Limb (tissue), 2 donors: ENCODE measurements around the gene SHC1.
A peak's percentile ranks its signal among the peaks of the same experiment; 100 is the strongest.

Source experiments
- DNase-seq, 2 donors: peaks; one replicate each; pipeline ENCODE4 v3.0.0-alpha.2; 2016; ENCODE audit errors: extremely low spot score in 2 of 2

Gene SHC1

GRCh38 chr1:154958681-154959425 lies 11.7 kb downstream of the SHC1 start:
- DNase-seq: peak in 1 of 2 donors; percentile 30

DNA sequence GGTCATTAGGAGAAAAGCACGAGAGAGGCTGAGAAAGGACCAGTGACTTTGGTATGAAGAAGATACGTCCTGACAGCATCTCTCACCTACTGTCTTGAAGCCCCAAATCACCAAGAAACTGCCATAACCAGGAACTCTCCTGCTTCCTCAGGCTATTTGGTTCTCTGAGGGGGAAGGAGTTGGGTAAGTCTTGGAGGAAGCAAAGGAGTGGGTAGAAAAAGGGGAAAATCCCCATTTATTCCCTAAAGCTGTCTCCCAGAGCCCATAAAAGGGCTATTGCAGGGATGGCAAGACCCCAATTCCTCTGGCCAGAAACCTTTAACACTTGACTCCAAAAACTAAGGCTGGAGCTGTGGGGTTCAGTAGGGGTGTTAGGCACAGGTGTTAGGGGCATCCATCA lies 12.5 kb downstream of the SHC1 start:
- no peak for DNase-seq

GRCh38 chr1:154957091-154957657 lies 13.4 kb downstream of the SHC1 start:
- DNase-seq: no peak

DNA sequence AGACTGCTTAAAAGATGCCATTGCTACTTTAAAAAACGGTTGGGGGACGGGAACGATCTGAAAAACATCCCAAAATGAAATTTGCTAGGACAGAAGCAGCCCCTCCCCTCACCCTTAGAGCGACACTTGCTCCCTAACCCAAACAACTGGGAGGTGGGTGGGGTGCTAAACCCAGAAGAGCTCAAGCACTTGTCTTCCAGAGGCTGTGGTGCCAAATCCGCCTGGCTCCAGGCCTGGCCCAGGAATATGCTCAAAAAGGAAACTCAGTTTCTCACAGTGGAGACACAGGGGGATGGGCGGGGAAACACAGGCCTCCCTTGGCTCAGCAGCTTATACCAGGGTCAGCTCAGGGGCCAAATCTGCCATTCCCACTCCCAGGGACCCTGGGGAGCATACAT lies 14.0 kb downstream of the SHC1 start:
- peak in 1 of 2 donors; percentile 51 for DNase-seq

- DNase-seq: peak; percentile 88 to 94
Observed at GRCh38 chr1:154955718-154956543, 14.6 kb downstream of the SHC1 start, which contains the start of gene PBXIP1. Gene PBXIP1, minus strand, starts transcription at chr1:154956099. Its CDS starts 2,378 bp downstream, at chr1:154953721.

GRCh38 chr1:154955039-154955717 lies 15.4 kb downstream of the SHC1 start:
- peak; percentile 61 to 73 for DNase-seq

DNA sequence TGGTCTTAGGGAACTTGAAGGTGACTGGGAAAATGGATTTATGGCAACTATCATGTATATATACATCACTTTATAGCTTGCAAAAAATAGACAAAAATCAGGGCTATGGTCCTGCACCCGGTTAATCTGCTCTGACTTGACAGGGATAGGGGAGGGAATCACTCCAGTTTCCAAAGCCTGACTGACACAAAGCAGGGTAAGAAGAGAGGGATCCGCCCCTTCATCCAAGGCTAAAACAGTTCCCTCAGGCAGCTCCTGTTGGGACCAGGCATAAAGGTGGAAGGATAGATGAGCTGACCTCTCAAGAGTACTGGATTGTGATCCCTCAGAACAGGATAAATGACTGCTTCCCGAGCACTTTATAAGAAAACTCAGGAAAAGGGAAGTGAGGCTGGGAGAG lies 16.0 kb downstream of the SHC1 start:
- no peak for DNase-seq

DNA sequence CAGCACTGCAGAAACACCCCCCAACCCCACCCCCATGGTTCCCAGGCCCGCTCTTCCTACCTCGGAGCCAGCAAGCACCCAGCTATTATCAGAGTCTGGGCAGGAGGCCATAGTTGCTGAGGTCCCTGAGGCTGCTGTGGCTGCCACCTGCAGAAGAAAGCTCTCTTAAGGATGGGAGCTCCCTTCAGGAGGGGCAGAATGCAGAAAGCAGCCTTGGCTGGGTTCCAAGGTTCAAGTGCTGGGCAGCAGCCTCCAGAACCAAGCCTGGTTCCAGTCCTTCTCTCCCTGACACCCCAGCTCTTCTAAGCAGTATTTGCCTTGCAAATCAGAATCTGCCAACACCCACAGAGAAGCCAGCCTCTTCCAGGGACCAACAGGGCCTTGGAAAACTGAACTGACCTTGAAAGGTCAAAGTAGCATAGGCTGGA lies 16.9 kb downstream of the SHC1 start:
- no peak for DNase-seq

DNA sequence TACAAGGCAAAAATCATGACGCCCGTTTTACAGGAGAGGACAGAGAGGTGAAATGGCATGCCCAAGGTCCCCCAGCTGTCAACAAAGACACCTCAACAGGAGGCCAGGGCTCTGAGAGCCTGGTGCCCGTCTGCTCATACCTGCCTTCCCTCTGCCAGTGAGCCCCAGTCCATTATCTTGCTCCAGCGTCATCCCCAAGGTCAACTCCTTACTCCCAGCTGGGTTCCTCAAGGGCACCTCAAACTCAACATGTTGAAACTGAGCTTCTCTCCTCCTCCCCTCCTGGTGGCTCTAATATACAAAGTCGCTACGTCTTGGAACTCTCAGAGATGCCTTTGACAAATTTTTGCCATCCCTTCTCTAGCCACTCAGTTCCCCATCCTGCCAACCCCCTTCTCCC lies 17.9 kb downstream of the SHC1 start:
- DNase-seq: no peak

- no peak for DNase-seq
Observed at GRCh38 chr1:154951901-154952657, 18.5 kb downstream of the SHC1 start.

- DNase-seq: no peak
Observed at GRCh38 chr1:154948079-154948478, 22.5 kb downstream of the SHC1 start.

DNA sequence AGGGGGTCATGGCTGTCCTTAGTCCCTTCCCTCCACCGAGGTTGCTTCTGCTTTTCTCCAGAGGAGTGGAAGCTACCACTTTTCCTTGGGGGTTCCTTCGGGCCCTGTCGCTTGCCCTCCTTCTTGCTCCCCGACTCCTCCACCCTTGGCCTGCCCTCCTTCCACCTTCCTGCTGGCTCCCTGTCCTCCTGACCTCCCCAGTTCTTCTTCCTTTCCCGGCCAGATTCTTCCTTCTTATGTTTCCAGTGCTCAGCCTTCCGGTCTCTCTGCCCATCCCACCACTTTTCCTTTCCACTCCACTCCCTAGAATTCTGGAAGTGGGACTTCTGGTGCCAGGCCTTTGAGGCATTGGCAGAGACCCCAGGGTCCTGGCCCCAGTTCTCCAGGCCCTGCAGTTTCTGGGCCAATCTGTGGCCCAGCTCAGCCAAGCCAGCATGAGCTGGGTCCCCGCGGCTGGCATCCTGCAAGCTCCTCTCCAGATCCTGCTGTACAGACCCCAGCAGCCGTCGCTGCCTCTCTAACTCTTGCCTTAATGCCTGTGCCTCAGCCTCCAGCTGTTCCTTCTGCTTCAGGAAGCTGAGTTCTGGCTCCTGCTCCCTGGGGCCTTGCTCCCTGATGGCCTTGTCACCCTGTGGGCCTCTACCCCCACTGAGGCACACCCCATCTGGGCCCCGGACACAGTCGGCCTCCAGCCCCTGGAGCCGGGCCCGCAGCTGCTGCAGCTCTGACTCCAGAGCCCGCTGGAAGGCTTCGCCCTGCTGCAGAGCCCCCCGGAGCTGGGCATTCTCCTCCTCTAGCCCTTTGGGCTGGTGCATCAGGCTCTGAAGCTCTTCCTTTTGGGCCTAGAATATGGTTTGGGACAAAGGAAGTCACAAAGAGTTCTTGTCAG lies 24.3 kb downstream of the SHC1 start:
- no peak for DNase-seq

GRCh38 chr1:154945160-154945961 lies 25.2 kb downstream of the SHC1 start:
- DNase-seq: no peak

DNA sequence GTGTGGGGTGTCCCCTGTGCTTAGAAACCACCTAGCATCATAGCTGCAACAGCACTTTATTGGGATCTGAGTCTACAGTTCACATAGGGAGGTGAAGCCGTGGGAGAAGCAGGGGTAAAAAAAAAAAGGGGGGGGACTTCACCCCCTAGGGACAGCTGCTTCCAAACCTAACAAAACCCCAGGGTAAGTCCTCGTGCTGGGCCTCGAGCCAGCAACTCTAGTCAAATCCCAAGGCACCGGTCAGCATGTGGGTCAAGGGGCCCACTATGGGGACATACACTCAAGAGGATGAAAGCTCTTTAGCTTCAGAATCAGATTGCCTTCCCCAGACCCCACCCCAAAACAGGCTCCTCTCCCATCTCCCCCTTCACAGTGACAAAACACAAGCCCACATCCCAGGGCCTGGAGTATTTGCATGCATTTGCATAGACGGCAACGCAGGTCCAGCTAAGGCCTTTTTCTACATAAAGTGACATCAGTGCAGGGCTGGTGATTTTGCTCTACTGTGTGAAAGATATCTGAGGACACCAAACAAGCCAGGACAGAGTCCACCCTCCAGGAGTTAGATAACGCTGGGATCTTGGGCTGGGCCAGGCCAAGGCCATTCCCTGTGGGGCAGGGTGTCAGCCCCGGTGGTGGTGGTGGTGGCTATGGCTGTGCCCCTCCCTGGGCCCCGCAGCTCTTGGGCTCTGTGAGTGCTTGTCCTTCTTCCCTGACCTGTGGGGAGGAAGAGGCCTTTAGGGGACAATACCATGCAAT lies 26.0 kb downstream of the SHC1 start:
- DNase-seq: no peak

DNA sequence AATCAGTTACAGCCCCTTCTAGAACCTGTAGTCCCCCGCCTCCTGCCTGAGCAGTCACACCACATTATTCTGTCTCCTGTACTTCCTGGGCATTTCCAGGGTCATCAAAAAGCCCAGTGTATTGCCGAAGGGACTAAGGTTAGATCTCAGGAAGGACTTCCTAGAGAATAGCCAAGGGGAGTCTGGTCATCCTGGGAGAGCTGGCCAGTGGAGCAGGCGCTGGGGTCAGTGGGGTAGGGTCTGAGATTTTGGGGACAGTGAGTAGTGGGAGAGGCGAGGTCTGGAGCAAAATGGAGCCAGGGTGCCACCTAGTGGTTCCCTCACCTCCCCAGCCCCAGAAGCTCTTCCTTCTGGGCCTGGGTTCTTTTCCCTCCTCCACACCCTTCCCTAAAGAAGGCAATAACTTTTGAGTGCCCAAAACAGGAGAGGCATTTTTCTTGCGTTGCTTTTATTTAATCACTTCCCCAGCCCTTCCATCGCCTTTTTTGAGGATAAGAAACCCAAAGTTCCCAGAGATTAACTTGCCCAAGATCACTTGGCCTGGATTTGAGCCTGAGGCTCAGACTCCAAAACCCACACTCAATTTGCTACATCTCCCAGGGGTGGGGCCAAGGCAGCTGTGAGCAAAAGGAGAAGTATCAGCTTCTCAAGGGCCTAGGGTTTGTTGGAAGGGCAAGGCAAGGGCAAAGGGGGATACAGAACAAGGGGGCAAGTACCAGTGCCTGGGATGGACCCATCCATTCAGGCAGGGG lies 26.7 kb downstream of the SHC1 start:
- peak; percentile 48 to 71 for DNase-seq

GRCh38 chr1:154941333-154942013 lies 29.1 kb downstream of the SHC1 start:
- DNase-seq: peak in 1 of 2 donors; percentile 39

DNA sequence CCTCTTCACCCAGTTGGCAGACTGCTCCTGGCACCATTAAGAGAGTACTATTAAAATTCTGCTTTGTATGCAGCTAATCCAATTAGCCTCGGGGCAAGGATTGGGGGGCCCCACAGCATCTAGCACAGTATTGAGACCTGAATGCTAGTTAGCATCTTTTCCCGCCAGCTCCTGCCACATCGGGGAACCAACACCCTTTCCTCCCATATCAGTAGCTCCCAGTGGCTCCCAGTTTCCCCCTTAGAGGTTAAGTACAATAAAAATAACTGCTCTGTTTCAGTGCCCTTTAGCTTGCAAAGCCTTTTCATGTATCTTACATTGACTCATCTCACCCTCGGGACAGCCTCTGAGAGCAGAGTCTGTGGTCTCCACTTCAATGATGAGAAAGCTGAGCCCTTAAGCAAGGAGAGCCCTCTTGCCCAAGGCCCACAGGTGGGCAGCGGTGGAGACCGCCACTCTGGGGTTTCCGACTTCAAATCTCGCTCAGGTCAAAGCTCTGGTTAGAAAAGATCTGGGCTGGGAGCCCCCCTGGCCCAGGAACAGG lies 29.8 kb downstream of the SHC1 start:
- DNase-seq: peak in 1 of 2 donors; percentile 26
